Mucosa of descending colon (tissue), 3 donors: Measurements from ENCODE around the gene AXDND1. TPM values are rescaled to one million over a fixed set of nuclear protein-coding genes. Genes with fewer than 3 reads are reported as not detected.
"Not testable (repeated sequence)": the region's sequence is repeated elsewhere in the genome, so short reads cannot be mapped to it uniquely, and the experiment has no call there.

ENCODE experiments used
- ATAC-seq: fragments of 200-7000 bp; cut with Tn5 transposase; one replicate; pipeline ENCODE4 v1.9.1; 2020; ENCODE audit warnings: mild to moderate bottlenecking, moderate library complexity
- DNase-seq, 3 donors: peaks; one replicate each; pipeline ENCODE4 v3.0.0-alpha.2; 2020
- H3K36me3 ChIP-seq: fragments of 200-600 bp; one replicate; pipeline ENCODE4 v1.8.0; 2021; ENCODE audit warnings: low read depth, mild to moderate bottlenecking
- H3K4me1 ChIP-seq: fragments of 200-600 bp; one replicate; pipeline ENCODE4 v1.8.0; 2021; ENCODE audit warnings: low read depth, mild to moderate bottlenecking
- H3K4me3 ChIP-seq: fragments of 200-600 bp; one replicate; pipeline ENCODE4 v1.8.0; 2021; ENCODE audit warnings: mild to moderate bottlenecking
- H3K9me3 ChIP-seq: fragments of 200-600 bp; one replicate; pipeline ENCODE4 v1.8.0; 2021; ENCODE audit warnings: mild to moderate bottlenecking
- CTCF ChIP-seq: fragments of 200-600 bp; IDR thresholded peaks from one replicate; pipeline ENCODE4 v1.8.0; 2022; ENCODE audit warnings: antibody characterized with exemption, mild to moderate bottlenecking
- intact Hi-C, 2 donors: fragments of 100-400 bp; cut with DNase I in 1 of 2; cut with micrococcal nuclease in 1 of 2; formaldehyde crosslinking; loops; one replicate each; pipeline versions ENCODE4 v1.11.0 to v1.11.1; 2022; cut with DNase I, micrococcal nuclease
- total RNA-seq, 3 donors: library from RNA; stranded (reverse); fragmentation: NEBNext Ultra II Directional in 2 of 3; extraction: Animal tissue kit (Norgen Biotek cat#: 25700) in 2 of 3; gene quantifications; one replicate each; pipeline versions ENCODE4 v1.2.1 to v1.2.4, GENCODE V29; 2021 to 2023
- donor health status: DM: no; HTN: no; CAD: no; lungs with moderate emphysema.
- donor health status: DM: no; HTN: no; CAD: no.
- donor health status: DM: no; HTN: yes; CAD: no.

Gene AXDND1
- total RNA-seq, 3 donors from 2014 or later: 5.6 to 21.1 (median 10.2) TPM

DNA sequence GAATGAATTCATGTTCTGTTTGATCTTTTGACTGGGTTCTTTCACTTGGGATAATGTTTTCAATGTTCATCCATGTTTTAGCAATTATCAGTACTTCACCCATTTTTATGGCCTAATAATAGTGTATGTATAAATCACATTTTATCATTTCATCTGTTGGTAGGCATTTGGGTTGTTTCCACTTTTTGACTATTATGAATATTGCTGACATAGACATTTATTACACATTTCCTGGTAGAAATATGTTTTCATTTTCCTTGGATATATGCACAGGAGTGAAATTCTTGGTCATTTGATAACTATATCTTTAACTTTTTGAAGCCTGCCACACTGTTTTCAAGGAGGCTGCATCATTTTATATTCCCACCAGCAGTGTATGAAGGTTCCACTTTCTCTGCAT is 79.8 kb downstream of the AXDND1 start:
- Histone ChIP-seq H3K4me1 (no peaks in the 10 kb centered on the region), H3K9me3 (no peaks in the 10 kb centered on the region), H3K36me3 (no peaks in the 10 kb centered on the region), H3K4me3 (no peak overlapping the region)
- no peak for TF ChIP-seq CTCF
- intact Hi-C loops: no loop called here
- DNase-seq (no peak), ATAC-seq (no peak)

DNA sequence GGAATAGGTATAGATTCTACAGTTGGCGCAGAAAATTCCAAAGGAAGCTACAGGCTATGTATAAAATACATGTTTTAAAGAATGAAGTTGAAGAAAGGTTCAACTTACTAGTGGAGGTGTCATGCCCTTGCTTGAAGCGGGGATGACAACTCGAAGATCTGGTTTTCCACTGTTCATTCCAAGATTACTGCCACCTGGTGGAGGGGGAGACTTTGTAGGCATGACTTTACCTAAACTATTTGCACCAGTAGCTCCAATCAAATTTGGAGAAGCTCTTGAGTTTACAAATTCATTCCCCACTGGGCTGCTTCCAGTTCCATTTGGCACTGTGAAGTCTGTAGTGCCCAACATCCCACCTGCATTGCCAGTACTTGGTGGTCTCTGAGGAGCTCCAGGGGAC is 81.7 kb downstream of the AXDND1 start:
- ATAC-seq (no peak), DNase-seq (peak in 1 of 3 donors; percentile 43)
- H3K4me1 ChIP-seq: no peaks in the 10 kb centered on the region
- no peaks in the 10 kb centered on the region for H3K9me3 ChIP-seq
- H3K4me3 ChIP-seq: no peak overlapping the region
- intact Hi-C loops: no loop called here
- no peaks in the 10 kb centered on the region for H3K36me3 ChIP-seq
- TF ChIP-seq CTCF: no peak

DNA sequence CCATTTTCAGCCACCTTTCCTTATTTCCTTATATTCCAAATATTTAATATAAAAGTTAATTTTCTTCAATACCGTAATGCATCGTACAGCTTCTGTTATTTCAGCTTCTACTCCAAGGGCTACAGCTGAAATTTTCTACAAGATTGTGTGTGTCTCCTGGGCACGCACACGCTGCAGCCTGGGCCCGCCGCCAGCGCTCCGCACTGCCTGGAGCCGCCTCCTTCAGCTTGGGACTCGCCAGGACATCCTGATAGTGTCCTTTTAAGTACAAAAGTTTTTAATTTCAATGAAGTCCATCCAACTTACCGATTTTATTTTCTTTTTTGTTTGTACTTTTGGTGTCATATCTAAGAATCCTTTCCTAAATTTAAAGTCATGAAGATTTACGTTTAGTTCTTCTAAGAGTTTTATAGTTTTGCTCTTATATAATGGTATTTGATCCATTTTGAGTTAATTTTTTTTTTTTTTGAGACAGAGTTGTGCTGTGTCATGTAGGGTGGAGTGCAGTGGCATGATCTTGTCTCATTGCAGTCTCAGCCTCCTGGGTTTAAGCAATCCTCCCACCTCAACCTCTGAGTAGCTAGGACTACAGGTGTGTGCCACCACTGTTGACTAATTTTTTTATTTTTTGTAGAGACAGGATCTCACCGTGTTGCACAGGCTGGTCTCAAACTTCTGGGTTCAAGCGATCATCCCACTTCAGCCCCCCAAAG is 82.8 kb downstream of the AXDND1 start:
- no peak for ATAC-seq
- no peaks in the 10 kb centered on the region for H3K36me3 ChIP-seq
- intact Hi-C loops: no loop called here

DNA sequence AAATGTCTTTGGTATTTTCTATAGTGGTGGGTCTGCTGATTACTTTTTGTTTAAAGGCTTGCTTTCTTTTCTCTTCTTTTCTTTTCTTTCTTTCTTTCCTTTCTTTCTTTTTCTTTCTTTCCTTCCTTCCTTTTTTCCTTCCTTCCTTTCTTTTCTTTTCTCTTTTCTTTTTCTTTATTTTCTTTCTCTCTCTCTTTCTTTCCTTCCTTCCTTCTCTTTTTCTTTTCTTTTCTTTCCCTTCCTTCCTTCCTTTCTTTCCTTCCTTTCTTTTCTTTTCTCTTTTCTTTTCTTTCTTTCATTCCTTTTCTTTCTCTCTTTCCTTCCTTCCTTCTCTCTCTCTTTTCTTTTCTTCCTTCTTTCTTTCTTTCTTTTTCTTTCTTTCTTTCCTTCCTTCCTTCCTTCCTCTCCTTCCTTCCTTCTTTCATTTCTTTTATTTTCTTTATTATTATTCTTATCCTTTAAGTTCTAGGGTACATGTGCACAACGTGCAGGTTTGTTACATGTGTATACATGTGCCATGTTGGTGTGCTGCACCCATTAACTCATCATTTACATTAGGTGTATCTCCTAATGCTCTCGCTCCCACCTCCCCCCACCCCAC is 93.9 kb downstream of the AXDND1 start:
- ATAC-seq, H3K9me3 ChIP-seq, DNase-seq, H3K36me3 ChIP-seq, H3K4me3 ChIP-seq, intact Hi-C loops, H3K4me1 ChIP-seq: not testable (repeated sequence)

More for the DNA sequence above, 82.8 kb downstream of the AXDND1 start:
- Histone ChIP-seq H3K9me3 (no peaks in the 10 kb centered on the region), H3K4me3 (no peak overlapping the region), H3K4me1 (no peaks in the 10 kb centered on the region)
- DNase-seq: no peak
- no peak for TF ChIP-seq CTCF

- intact Hi-C loops, H3K36me3 ChIP-seq, H3K4me3 ChIP-seq, H3K4me1 ChIP-seq, DNase-seq, ATAC-seq, H3K9me3 ChIP-seq: not testable (repeated sequence)
Observed at GRCh38 chr1:179465661-179466060, 99.9 kb downstream of the AXDND1 start.

- no peak for ATAC-seq
- intact Hi-C loops: no loop called here
- H3K9me3 ChIP-seq: peaks cover 44% of the 10 kb centered on the region
Observed at GRCh38 chr1:179474713-179475112, 108.9 kb downstream of the AXDND1 start.

More at GRCh38 chr1:179474713-179475112, 108.9 kb downstream of the AXDND1 start:
- TF ChIP-seq CTCF: no peak
- DNase-seq: no peak
- Histone ChIP-seq H3K4me3 (no peak overlapping the region), H3K36me3 (no peaks in the 10 kb centered on the region), H3K4me1 (no peaks in the 10 kb centered on the region)
